Colonic mucosa (tissue), 4 donors: ENCODE measurements around the gene DPF3. TPM values are rescaled to one million over a fixed set of nuclear protein-coding genes. Genes with fewer than 3 reads are reported as not detected.

Source experiments
- DNase-seq: peaks from one replicate; pipeline ENCODE4 v3.0.0-alpha.2; 2020
- H3K27ac ChIP-seq: fragments of 200-600 bp; one replicate; pipeline ENCODE4 v1.8.0; 2021
- H3K27me3 ChIP-seq: fragments of 200-600 bp; one replicate; pipeline ENCODE4 v1.8.0; 2021
- H3K36me3 ChIP-seq: fragments of 200-600 bp; one replicate; pipeline ENCODE4 v1.8.0; 2021
- H3K4me1 ChIP-seq: fragments of 200-600 bp; one replicate; pipeline ENCODE4 v1.8.0; 2021; ENCODE audit warnings: mild to moderate bottlenecking
- H3K4me3 ChIP-seq: fragments of 200-600 bp; one replicate; pipeline ENCODE4 v1.8.0; 2021
- H3K9ac ChIP-seq, 2 donors: one replicate each; pipeline ENCODE4 v1.7.0; 2013; ENCODE audit warnings: control low read depth in 2 of 2, low read depth in 2 of 2, low read length in 2 of 2
- H3K9me3 ChIP-seq: fragments of 200-600 bp; one replicate; pipeline ENCODE4 v1.8.0; 2021
- CTCF ChIP-seq: fragments of 200-600 bp; IDR thresholded peaks from one replicate; pipeline ENCODE4 v1.8.0; 2022; ENCODE audit warnings: antibody characterized with exemption, mild to moderate bottlenecking
- intact Hi-C: fragments of 100-400 bp; cut with DNase I; formaldehyde crosslinking; loops from one replicate; pipeline ENCODE4 v1.14.1; 2022
- total RNA-seq, 2 donors: library from RNA; stranded (reverse); fragmentation: NEBNext Ultra II Directional in 1 of 2; extraction: Animal tissue kit (Norgen Biotek cat#: 25700) in 1 of 2; gene quantifications; one replicate each; pipeline ENCODE4 v1.2.1, GENCODE V29; 2021
- donor health status: healthy.
- donor health status: DM: no; HTN: no; CAD: no.
- donor health status: DM: no; HTN: no; CAD: no.

DPF3 gene
- total RNA-seq, 2 donors from 2014 or later: 6.7 to 14.0 TPM

- no peaks in the 10 kb centered on the region for H3K9me3 ChIP-seq
Measured at GRCh38 chr14:72621387-72622065, 272.4 kb downstream of the DPF3 start.

GRCh38 chr14:72619881-72620280, 274.0 kb downstream of the DPF3 start:
- no peak for TF ChIP-seq CTCF
- intact Hi-C loops: no loop called here
- Histone ChIP-seq H3K4me1 (no peaks in the 10 kb centered on the region), H3K9me3 (no peaks in the 10 kb centered on the region), H3K27me3 (no peaks in the 10 kb centered on the region), H3K9ac (no peak overlapping the region), H3K36me3 (no peaks in the 10 kb centered on the region), H3K4me3 (no peak overlapping the region), H3K27ac (no peak overlapping the region)
- peak; percentile 7 for DNase-seq

More at GRCh38 chr14:72621387-72622065, 272.4 kb downstream of the DPF3 start:
- Histone ChIP-seq H3K9ac (no peak overlapping the region), H3K4me1 (no peaks in the 10 kb centered on the region), H3K27ac (no peak overlapping the region), H3K27me3 (no peaks in the 10 kb centered on the region), H3K36me3 (no peaks in the 10 kb centered on the region), H3K4me3 (no peak overlapping the region)
- peak; percentile 7 for DNase-seq
- TF ChIP-seq CTCF: no peak
- intact Hi-C loops: no loop called here

- H3K27ac ChIP-seq: no peak overlapping the region
- H3K9me3 ChIP-seq: no peaks in the 10 kb centered on the region
- intact Hi-C loops: no loop called here
- no peak for TF ChIP-seq CTCF
- no peaks in the 10 kb centered on the region for H3K36me3 ChIP-seq
- H3K4me1 ChIP-seq: no peaks in the 10 kb centered on the region
- peak; percentile 11 for DNase-seq
- no peak overlapping the region for H3K9ac ChIP-seq
- H3K4me3 ChIP-seq: no peak overlapping the region
- no peaks in the 10 kb centered on the region for H3K27me3 ChIP-seq
Measured at GRCh38 chr14:72619111-72619571, 274.8 kb downstream of the DPF3 start.

GRCh38 chr14:72618424-72618823, 275.5 kb downstream of the DPF3 start:
- Histone ChIP-seq H3K4me1 (no peaks in the 10 kb centered on the region), H3K27ac (no peak overlapping the region)
- peak; percentile 9 for DNase-seq

GRCh38 chr14:72617391-72618031, 276.4 kb downstream of the DPF3 start:
- DNase-seq: peak; percentile 15
- Histone ChIP-seq H3K27ac (no peak overlapping the region), H3K27me3 (no peaks in the 10 kb centered on the region), H3K4me3 (no peak overlapping the region), H3K9ac (no peak overlapping the region), H3K9me3 (no peaks in the 10 kb centered on the region), H3K36me3 (no peaks in the 10 kb centered on the region), H3K4me1 (no peaks in the 10 kb centered on the region)
- intact Hi-C loops: no loop called here
- no peak for TF ChIP-seq CTCF

More at GRCh38 chr14:72618424-72618823, 275.5 kb downstream of the DPF3 start:
- H3K4me3 ChIP-seq: no peak overlapping the region
- intact Hi-C loops: no loop called here
- no peaks in the 10 kb centered on the region for H3K36me3 ChIP-seq
- no peak for TF ChIP-seq CTCF
- no peak overlapping the region for H3K9ac ChIP-seq
- H3K27me3 ChIP-seq: no peaks in the 10 kb centered on the region
- H3K9me3 ChIP-seq: no peaks in the 10 kb centered on the region
